ENCODE data around the gene TRPM6.

The TRPM6 gene

DNA sequence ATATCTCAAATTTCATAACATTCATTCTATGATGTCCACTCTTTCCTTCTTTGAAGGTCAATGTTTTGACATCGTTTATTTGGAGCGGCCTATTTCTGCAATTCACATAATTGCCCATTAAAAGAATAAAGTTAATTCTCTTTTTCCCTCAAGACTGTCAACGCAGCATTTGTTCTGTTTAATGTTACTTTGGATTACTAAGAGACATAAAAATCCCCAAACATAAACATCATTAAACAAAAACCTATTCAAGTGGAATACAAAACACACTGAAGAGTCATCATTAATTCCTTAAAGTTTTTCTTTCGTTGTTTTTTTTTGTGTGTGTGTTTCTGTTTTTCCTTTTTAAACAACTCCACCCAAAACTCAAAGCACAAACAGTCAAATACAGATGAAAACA, 151.1 kb downstream of the TRPM6 start:
- DNase-seq (ENCODE audit: low read depth), result no peak
- H3K4me3 ChIP-seq (ENCODE audit: low read depth, low read length), result no peak overlapping the region

DNA sequence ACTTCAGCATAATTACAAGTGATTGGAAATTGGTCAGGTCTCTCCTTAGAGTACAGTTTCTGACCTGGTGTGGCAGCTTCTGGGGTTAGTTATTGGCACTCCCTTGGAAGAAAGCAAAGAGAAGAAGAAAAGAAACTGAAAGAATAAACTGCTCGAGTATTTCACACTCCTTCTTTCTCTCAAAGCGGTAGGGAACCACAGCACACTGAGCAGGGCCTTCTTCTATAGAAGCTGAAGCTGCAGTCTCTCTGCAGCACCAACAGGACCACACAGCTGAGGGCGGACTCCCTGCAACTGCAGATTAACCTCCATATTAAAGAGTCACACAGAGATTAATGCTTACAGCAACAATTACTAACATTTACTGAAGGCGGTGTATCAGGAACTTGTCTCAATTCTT, 152.0 kb downstream of the TRPM6 start:
- H3K4me3 ChIP-seq (ENCODE audit: low read depth, low read length), result no peak overlapping the region
- DNase-seq (ENCODE audit: low read depth), result no peak

DNA sequence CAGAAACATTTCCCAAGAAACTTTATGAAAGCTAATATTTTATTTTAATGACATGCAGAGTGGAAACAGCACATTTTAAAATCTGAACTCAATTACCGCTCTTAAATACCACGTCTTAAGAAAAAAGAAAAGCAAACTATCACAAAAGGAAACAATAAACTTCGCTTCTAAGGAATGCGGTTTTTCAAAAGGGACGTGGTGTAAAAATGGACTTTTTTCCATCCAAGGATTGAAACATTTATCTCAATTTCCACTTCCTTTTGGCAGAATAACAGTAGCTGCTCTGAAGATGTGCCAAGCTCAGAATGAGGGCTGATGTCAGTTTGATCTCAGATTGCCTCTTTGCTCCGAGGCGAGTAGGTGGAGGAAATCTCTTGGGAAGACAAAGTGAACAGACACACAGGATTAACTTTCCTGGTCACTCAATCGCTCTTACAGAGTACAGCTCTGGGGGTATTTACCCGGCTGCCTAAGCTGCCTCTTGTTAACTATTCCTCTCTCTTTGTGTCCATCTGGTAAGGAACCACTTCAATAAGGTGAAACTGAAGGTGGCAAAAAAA, 158.5 kb downstream of the TRPM6 start:
- no peak overlapping the region for H3K4me3 ChIP-seq (ENCODE audit: low read depth, low read length)
- DNase-seq (ENCODE audit: low read depth), result no peak

- no peak overlapping the region for H3K4me3 ChIP-seq (ENCODE audit: low read depth, low read length)
- no peak for DNase-seq (ENCODE audit: low read depth)
Measured at GRCh38 chr9:74728176-74728575, 159.5 kb downstream of the TRPM6 start.

GRCh38 chr9:74726581-74726980, 161.1 kb downstream of the TRPM6 start:
- no peak overlapping the region for H3K4me3 ChIP-seq (ENCODE audit: low read depth, low read length)
- no peak for DNase-seq (ENCODE audit: low read depth)

DNA sequence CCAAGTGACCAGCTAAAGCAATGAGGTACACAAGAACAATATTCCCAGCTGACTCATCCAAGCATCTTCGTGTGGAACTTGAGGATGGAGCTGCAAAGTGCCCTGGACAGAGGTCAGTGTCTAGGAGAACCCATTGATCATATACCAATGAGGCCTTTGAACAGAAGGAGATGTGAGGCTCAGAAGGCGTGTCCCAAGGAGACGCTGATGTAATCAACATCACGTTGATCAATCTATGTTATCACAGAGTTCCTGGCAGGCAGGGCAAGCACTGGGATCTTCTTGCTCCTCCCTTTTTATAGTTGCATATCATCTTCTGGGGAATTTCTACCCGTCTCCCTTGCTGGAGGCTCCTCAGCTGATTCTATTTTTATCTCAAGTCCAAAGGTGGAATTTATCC, 163.4 kb downstream of the TRPM6 start:
- DNase-seq (ENCODE audit: low read depth), result no peak
- no peak overlapping the region for H3K4me3 ChIP-seq (ENCODE audit: low read depth, low read length)

GRCh38 chr9:74721696-74722660, 165.7 kb downstream of the TRPM6 start:
- DNase-seq (ENCODE audit: low read depth), result no peak

DNA sequence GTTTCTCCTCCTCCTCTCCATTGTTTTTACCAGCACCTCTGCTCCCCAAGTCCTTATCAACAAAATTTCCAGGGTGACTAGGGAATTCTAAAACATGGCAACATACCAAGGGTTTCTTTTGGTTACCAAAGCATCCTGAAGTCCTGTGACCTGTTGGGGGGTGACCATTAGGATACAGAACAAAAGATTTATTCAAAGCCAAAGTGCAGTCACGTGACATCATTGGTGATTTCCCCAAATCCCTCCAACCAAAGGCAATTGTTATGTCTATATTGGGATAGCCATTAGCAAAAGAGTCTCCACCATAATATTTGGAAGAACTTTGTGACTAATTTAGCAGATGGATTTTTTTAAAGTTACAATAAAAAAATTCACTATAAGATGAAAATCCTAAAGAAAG, 168.4 kb downstream of the TRPM6 start:
- DNase-seq (ENCODE audit: low read depth), result no peak
- no peak overlapping the region for H3K4me3 ChIP-seq (ENCODE audit: low read depth, low read length)

More at GRCh38 chr9:74721696-74722660, 165.7 kb downstream of the TRPM6 start:
- no peak overlapping the region for H3K4me3 ChIP-seq (ENCODE audit: low read depth, low read length)

DNA sequence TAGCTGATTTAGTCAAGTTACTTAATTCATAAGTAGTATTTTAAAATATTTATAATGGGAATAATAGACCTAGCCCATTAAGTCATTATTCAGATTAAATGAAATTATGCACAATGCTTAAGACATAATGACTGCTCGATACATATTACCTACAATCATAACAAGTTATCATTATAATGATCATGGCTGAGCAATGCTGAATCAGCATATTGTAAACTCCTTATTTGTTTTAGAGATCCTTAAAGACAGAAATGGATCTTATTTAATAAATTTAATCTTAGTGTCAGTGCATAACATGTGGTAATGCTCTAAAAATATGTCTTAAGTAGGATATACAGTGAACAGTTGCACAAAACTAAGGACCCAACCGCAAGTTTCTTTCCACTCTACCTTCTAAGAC, 169.0 kb downstream of the TRPM6 start:
- DNase-seq (ENCODE audit: low read depth), result no peak
- no peak overlapping the region for H3K4me3 ChIP-seq (ENCODE audit: low read depth, low read length)

DNA sequence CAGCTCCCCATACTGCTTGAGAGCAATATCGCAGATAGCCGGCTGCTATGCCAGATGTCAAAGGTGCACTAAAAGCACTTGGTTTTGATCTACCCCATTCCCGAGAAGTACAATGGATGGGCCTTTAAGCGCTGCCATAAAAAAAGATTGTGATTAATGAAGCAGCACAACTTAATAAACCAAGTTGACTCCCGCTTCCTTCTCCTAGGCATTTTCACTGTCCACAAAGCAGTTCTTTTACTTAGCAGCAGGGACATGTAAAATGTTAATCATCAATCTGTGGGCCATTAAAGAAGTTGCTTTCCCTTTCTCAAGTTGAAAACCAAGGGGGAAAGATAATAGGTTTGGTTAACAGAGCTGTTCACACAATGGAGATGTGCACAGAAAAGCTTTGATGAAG, 176.4 kb downstream of the TRPM6 start:
- DNase-seq (ENCODE audit: low read depth), result no peak
- H3K4me3 ChIP-seq (ENCODE audit: low read depth, low read length), result no peak overlapping the region

- no peak for DNase-seq (ENCODE audit: low read depth)
- no peak overlapping the region for H3K4me3 ChIP-seq (ENCODE audit: low read depth, low read length)
Measured at GRCh38 chr9:74697535-74697934, 190.2 kb downstream of the TRPM6 start.

- H3K4me3 ChIP-seq (ENCODE audit: low read depth, low read length), result no peak overlapping the region
- no peak for DNase-seq (ENCODE audit: low read depth)
Measured at GRCh38 chr9:74696520-74696919, 191.2 kb downstream of the TRPM6 start.

DNA sequence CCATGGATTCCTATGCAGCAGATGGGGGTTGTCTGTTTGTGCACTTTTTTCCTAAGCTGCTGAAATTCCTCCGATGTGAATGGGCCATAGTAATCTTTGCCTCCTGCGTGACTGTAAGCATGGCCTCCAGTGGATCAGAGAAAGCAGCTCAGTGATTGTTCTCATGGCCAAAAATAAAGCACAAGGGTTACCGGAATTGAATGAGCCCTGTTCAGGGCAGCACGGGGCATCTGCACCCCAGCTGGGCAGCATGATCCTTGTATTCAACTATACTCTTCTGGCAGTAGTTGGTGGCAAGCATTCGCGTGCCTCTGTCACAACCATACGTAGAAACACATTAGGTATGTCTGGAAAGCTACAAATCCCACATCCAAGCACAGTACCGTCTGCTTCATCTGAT, 196.7 kb downstream of the TRPM6 start:
- DNase-seq (ENCODE audit: low read depth), result no peak
- H3K4me3 ChIP-seq (ENCODE audit: low read depth, low read length), result no peak overlapping the region

GRCh38 chr9:74683322-74683721, 204.4 kb downstream of the TRPM6 start:
- H3K4me3 ChIP-seq (ENCODE audit: low read depth, low read length), result no peak overlapping the region
- DNase-seq (ENCODE audit: low read depth), result no peak

GRCh38 chr9:74681906-74682305, 205.8 kb downstream of the TRPM6 start:
- no peak for DNase-seq (ENCODE audit: low read depth)
- H3K4me3 ChIP-seq (ENCODE audit: low read depth, low read length), result no peak overlapping the region

GRCh38 chr9:74674077-74674476, 213.6 kb downstream of the TRPM6 start:
- no peak for DNase-seq (ENCODE audit: low read depth)
- no peak overlapping the region for H3K4me3 ChIP-seq (ENCODE audit: low read depth, low read length)
